GM23248 (cell line): ENCODE data around the gene POLD1. TPM values are rescaled to one million over a fixed set of nuclear protein-coding genes. Genes with fewer than 3 reads are reported as not detected.
A peak's percentile ranks its signal among the peaks of the same experiment; 100 is the strongest.

Source experiments
- DNase-seq: peaks from one replicate; pipeline ENCODE4 v3.0.0-alpha.2; 2015
- H2AFZ ChIP-seq: fragments of 200-600 bp; sonication (generic); 2 replicates; pipeline ENCODE4 v1.6.1; 2016; ENCODE audit warnings: antibody characterized with exemption
- H3F3A ChIP-seq: fragments of 200-600 bp; sonication (generic); 2 replicates; pipeline ENCODE4 v1.6.1; 2016; ENCODE audit warnings: mild to moderate bottlenecking, antibody characterized with exemption, mixed run types; ENCODE audit not compliant: insufficient read depth
- H3K27ac ChIP-seq: fragments of 200-600 bp; sonication (generic); 2 replicates; pipeline ENCODE4 v1.5.1; 2016; ENCODE audit warnings: mild to moderate bottlenecking
- H3K27me3 ChIP-seq: fragments of 200-600 bp; sonication (generic); replicated peaks from 2 replicates; pipeline ENCODE4 v1.6.1; 2016; ENCODE audit warnings: mild to moderate bottlenecking; ENCODE audit not compliant: insufficient read depth
- H3K36me3 ChIP-seq: fragments of 200-600 bp; sonication (generic); 2 replicates; pipeline ENCODE4 v1.6.1; 2016; ENCODE audit warnings: low read depth, mild to moderate bottlenecking
- H3K4me1 ChIP-seq: fragments of 200-600 bp; sonication (generic); 2 replicates; pipeline ENCODE4 v1.6.1; 2016; ENCODE audit warnings: mild to moderate bottlenecking; ENCODE audit not compliant: insufficient read depth
- H3K4me2 ChIP-seq: fragments of 200-600 bp; sonication (generic); one replicate; pipeline ENCODE4 v1.6.1; 2016; ENCODE audit warnings: mild to moderate bottlenecking; ENCODE audit not compliant: unreplicated experiment
- H3K4me3 ChIP-seq: fragments of 200-600 bp; sonication (generic); 2 replicates; pipeline ENCODE4 v1.5.1; 2016; ENCODE audit warnings: mild to moderate bottlenecking
- H3K79me2 ChIP-seq: fragments of 200-600 bp; sonication (generic); 2 replicates; pipeline ENCODE4 v1.6.1; 2016; ENCODE audit warnings: mild to moderate bottlenecking; ENCODE audit not compliant: insufficient read depth
- H3K9ac ChIP-seq: fragments of 200-600 bp; sonication (generic); 2 replicates; pipeline ENCODE4 v1.6.1; 2016; ENCODE audit warnings: mild to moderate bottlenecking
- H3K9me2 ChIP-seq: fragments of 200-600 bp; sonication (generic); 2 replicates; pipeline ENCODE4 v1.6.1; 2016; ENCODE audit warnings: mixed run types, mild to moderate bottlenecking, moderate library complexity; ENCODE audit not compliant: insufficient read depth
- H3K9me3 ChIP-seq: fragments of 200-600 bp; sonication (generic); one replicate; pipeline ENCODE4 v1.6.1; 2017; ENCODE audit warnings: low read depth
- H4K20me1 ChIP-seq: fragments of 200-600 bp; sonication (generic); 2 replicates; pipeline ENCODE4 v1.6.0; 2016; ENCODE audit not compliant: insufficient read depth
- EZH2 ChIP-seq: fragments of 200-600 bp; sonication (generic); IDR thresholded peaks from 2 replicates; pipeline ENCODE4 v1.6.1; 2018; ENCODE audit warnings: antibody characterized with exemption, mild to moderate bottlenecking; ENCODE audit not compliant: insufficient read depth, poor library complexity, severe bottlenecking
- EZH2phosphoT487 ChIP-seq: fragments of 200-600 bp; sonication (generic); IDR thresholded peaks from 2 replicates; pipeline ENCODE4 v1.6.1; 2018; ENCODE audit warnings: antibody characterized with exemption, moderate library complexity, mild to moderate bottlenecking, low read depth; ENCODE audit not compliant: insufficient read depth
- WGBS, 2 experiments: methylation state at CpG; one replicate each; pipeline ENCODE4 v1.1.6; 2015 to 2017; ENCODE audit warnings: low lambda C conversion rate in 2 of 2, low coverage in 1 of 2; ENCODE audit errors: missing lambda C conversion rate in 2 of 2; 5-methylcytosine and 5-hydroxymethylcytosine counted together
- in situ Hi-C: fragments of 300-500 bp; cut with MboI; formaldehyde crosslinking; loops from 2 replicates; pipeline ENCODE4 v1.15.0; 2020
- polyA plus RNA-seq: library from polyadenylated mRNA; unstranded; fragments of >200 nt; fragmentation: Nextera tagmentation; extraction: Ambion mirVana; gene quantifications from 2 replicates; pipeline ENCODE4 v1.2.1, GENCODE V29; 2016
- total RNA-seq: library from RNA; depleted of rRNA; stranded (reverse); fragments of >200 nt; shearing (Covaris generic); gene quantifications from 2 replicates; pipeline ENCODE4 v1.2.3, GENCODE V29; 2014

Gene POLD1
- total and polyA plus RNA-seq, 2 experiments from 2014 or later, result 12.6 to 18.3 TPM

GRCh38 chr19:50371914-50372475, 12.2 kb upstream of the POLD1 start:
- Histone ChIP-seq H3K4me1 (no peaks in the 10 kb centered on the region), H3K9me2 (no peaks in the 10 kb centered on the region), H3K36me3 (no peaks in the 10 kb centered on the region), H3K79me2 (no peaks in the 10 kb centered on the region), H3K4me3 (no peak overlapping the region), H3K4me2 (no peak overlapping the region), H4K20me1 (no peaks in the 10 kb centered on the region), H3K9ac (no peak overlapping the region), H3K27ac (no peak overlapping the region), H2AFZ (no peak overlapping the region), H3F3A (no peaks in the 10 kb centered on the region), H3K9me3 (no peaks in the 10 kb centered on the region), H3K27me3 (no peaks in the 10 kb centered on the region)
- WGBS, 2 experiments, result 67 to 70% methylated on average over 10 of the region's 10 CpGs
- DNase-seq, result peak; percentile 32
- TF ChIP-seq EZH2phosphoT487 (no peak), EZH2 (no peak)
- in situ Hi-C loops, result loop anchor here (25.0 kb wide), 2 partner anchors 415 to 540 kb away; partner anchors contain the start of genes ACP4 and KLK4

- Histone ChIP-seq H4K20me1 (no peaks in the 10 kb centered on the region), H3K27ac (peak within 1 kb of the TSS; percentile 99), H3K9me2 (no peaks in the 10 kb centered on the region), H3K4me3 (peak within 1 kb of the TSS; percentile 99), H3K9ac (peak within 1 kb of the TSS; percentile 100), H3K27me3 (no peaks in the 10 kb centered on the region), H3K79me2 (peaks cover 9% of the 10 kb centered on the region; the same call in 1 of the 2 replicates), H3K4me1 (no peaks in the 10 kb centered on the region), H3K9me3 (no peaks in the 10 kb centered on the region), H3K4me2 (peak within 1 kb of the TSS; percentile 97), H3K36me3 (no peaks in the 10 kb centered on the region; the same call in 1 of the 2 replicates), H2AFZ (peak within 1 kb of the TSS; percentile 99), H3F3A (no peaks in the 10 kb centered on the region)
- DNase-seq, result peak; percentile 99
- in situ Hi-C loops, result no loop called here
- no peak for TF ChIP-seq EZH2
- TF ChIP-seq EZH2phosphoT487, result no peak
- 2% methylated on average over 26 to 67 of the region's 67 CpGs for WGBS, 2 experiments
Observed at GRCh38 chr19:50376166-50377050, 7.7 kb upstream of the POLD1 start, which contains the start of gene NR1H2. TSS of gene NR1H2 (plus strand) at chr19:50376457. CDS start at chr19:50377606, 1,149 bp downstream.

- DNase-seq, result peak; percentile 36
- no peak overlapping the region for H2AFZ ChIP-seq
- no peaks in the 10 kb centered on the region for H3F3A ChIP-seq
- H3K36me3 ChIP-seq, result no peaks in the 10 kb centered on the region; the same call in 1 of the 2 replicates
- no peaks in the 10 kb centered on the region for H3K9me3 ChIP-seq
- 15 to 17% methylated on average over 4 to 7 of the region's 7 CpGs for WGBS, 2 experiments
- peak overlapping the region; percentile 27; the same call in 1 of the 2 replicates for H3K4me3 ChIP-seq
- H3K9ac ChIP-seq, result no peak overlapping the region
- no peaks in the 10 kb centered on the region for H3K9me2 ChIP-seq
- H4K20me1 ChIP-seq, result no peaks in the 10 kb centered on the region
- in situ Hi-C loops, result no loop called here
- TF ChIP-seq EZH2phosphoT487, result no peak
- TF ChIP-seq EZH2, result no peak
- no peaks in the 10 kb centered on the region for H3K27me3 ChIP-seq
- H3K79me2 ChIP-seq, result peaks cover 9% of the 10 kb centered on the region; the same call in 1 of the 2 replicates
- no peak overlapping the region for H3K4me2 ChIP-seq
- H3K27ac ChIP-seq, result no peak overlapping the region
- no peaks in the 10 kb centered on the region for H3K4me1 ChIP-seq
Observed at GRCh38 chr19:50377051-50377461, 7.1 kb upstream of the POLD1 start.

GRCh38 chr19:50377517-50377916, 6.6 kb upstream of the POLD1 start:
- H3K9ac ChIP-seq, result no peak overlapping the region
- no peak overlapping the region for H3K4me2 ChIP-seq
- H2AFZ ChIP-seq, result no peak overlapping the region
- H3F3A ChIP-seq, result no peaks in the 10 kb centered on the region
- in situ Hi-C loops, result no loop called here
- TF ChIP-seq EZH2phosphoT487 (no peak), EZH2 (no peak)
- H3K4me3 ChIP-seq, result no peak overlapping the region
- H3K79me2 ChIP-seq, result peaks cover 9% of the 10 kb centered on the region; the same call in 1 of the 2 replicates
- H3K27ac ChIP-seq, result no peak overlapping the region
- no peaks in the 10 kb centered on the region for H3K27me3 ChIP-seq
- no peaks in the 10 kb centered on the region for H4K20me1 ChIP-seq
- WGBS, 2 experiments, result 88% methylated on average over 9 of the region's 9 CpGs
- H3K36me3 ChIP-seq, result no peaks in the 10 kb centered on the region; the same call in 1 of the 2 replicates
- H3K9me2 ChIP-seq, result no peaks in the 10 kb centered on the region
- no peaks in the 10 kb centered on the region for H3K4me1 ChIP-seq
- DNase-seq, result no peak
- H3K9me3 ChIP-seq, result no peaks in the 10 kb centered on the region
